HG03469 (cell line): ENCODE data around the gene ZNHIT6.
A peak's percentile ranks its signal among the peaks of the same experiment; 100 is the strongest.
"Not testable (repeated sequence)": the region's sequence is repeated elsewhere in the genome, so short reads cannot be mapped to it uniquely, and the experiment has no call there.

Experiments used
- ATAC-seq: cut with Tn5 transposase; IDR thresholded peaks from one replicate; pipeline ENCODE4 v1.9.1; 2021; ENCODE audit warnings: mild to moderate bottlenecking, moderate library complexity, moderate number of reproducible peaks; ENCODE audit not compliant: unreplicated experiment

The ZNHIT6 gene

DNA sequence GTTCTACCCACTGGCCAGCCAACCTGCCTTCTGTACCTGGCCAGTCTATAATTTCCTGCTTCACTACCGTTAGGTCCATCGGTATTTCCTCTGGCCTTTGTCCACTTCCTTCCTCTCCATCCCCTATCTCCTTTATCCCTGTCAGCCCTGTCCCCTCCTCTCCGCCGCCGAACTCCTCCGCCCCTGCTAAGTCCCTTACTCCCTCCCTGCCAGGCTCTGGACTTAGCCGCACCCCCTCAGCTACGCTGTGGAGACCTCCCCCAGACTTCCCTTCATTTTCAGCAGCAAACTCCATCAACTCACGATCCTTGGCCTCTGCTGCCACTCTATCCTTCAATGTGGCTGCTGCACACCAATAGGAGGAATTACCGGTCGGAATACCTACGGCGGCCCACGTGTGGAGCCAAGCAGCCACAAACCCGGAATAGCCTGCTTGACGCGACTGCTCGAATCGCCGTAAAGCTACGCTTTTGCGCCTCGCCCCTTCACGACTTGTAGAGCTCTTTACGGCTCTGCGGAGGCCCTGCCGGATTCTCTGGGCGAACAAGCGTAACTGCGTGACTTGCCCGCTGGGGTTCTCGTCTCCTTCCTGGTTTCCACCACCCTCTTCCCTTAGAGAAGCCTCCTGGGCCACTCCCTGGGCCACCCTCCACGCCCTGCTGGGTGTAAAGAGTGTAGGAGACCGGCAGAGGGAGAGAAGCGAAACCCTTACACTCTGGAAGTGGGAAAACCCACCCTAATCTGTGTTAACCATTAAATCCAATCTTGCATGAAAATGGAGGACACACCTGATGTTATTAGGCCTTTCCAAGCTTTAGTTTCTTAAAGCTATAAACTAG, at the start of gene ZNHIT6:
TSS of gene ZNHIT6 (minus strand) at position 444 of the 839 bp plus-strand sequence. CDS start at position 295, 149 bp downstream.
- peak; percentile 79 for ATAC-seq

GRCh38 chr1:85756864-85757263, 48.6 kb upstream of the ZNHIT6 start:
- ATAC-seq, result no peak

DNA sequence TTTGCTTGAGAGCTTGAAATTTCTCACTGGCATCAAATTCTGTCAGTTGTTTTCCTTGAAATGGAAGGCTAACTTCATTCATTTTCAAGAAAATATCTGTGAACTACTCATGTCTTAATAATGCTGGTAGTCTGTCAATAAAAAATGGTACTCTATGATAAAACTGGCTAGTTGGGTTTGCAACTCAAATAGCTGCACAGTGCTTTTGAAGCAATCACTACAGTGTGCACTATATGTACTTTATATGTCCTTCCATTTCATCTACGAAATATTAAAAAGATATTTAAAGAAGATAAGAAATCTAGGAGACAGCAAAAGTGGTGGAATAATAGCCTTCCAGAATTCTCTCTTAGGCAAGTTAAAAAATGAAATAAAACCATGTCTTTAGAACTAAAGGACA, 39.9 kb upstream of the ZNHIT6 start:
- no peak for ATAC-seq

DNA sequence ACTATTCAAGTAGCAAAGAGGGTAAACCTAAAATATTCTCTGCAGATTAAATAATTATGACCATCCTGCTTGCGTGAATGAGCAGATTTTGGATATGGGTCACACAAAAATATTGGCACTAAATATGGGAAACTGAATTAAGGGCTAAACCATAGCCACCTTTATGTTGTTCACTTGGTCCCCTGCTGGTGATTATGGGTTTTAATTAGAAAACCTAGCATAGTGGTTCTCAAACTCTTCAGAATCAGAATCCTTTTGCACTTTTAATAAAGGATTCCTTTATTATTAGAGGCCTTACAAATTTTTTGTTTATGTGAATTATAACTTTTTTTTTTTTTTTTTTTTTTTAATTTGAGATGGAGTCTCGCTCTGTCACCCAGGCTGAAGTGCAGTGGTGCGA, 38.5 kb upstream of the ZNHIT6 start:
- ATAC-seq, result no peak

GRCh38 chr1:85743814-85744213, 35.6 kb upstream of the ZNHIT6 start:
- ATAC-seq, result no peak

- ATAC-seq, result no peak
These were observed 26.7 kb upstream of the ZNHIT6 start for GRCh38 chr1:85734931-85735330.

- ATAC-seq, result no peak
These were observed 10.6 kb upstream of the ZNHIT6 start for GRCh38 chr1:85718678-85719340.

DNA sequence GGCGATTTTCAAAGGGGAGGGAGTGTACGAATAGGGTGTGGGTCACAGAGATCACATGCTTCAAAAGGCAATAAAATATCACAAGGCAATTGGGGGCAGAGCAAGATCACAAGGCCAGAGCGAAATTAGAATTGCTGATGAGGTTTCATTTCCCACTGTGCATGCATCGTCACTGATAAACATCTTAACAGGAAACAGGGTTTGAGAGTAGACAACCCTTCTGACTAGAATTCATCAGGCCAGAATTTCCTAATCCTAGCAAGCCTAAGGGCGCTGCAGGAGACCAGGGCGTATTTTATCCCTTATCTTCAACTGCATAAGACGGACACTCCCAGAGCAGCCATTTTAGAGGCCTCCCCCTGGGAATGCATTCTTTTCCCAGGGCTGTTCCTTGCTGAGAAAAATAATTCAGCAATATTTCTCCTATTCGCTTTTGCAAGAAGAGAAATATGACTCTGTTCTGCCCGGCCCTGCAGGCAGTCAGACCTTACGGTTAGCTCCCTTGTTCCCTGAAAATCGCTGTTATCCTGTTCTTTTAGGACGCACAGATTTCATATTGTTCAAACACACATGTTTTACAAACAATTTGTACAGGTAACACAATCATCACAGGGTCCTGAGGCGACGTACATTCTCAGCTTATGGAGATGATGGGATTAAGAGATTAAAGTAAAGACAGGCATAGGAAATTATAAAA, 6.3 kb upstream of the ZNHIT6 start:
- ATAC-seq, result not testable (repeated sequence)

GRCh38 chr1:85708829-85709227, 595 bp upstream of the ZNHIT6 start:
- no peak for ATAC-seq

- peak; percentile 10 for ATAC-seq
These were observed 805 bp downstream of the ZNHIT6 start for GRCh38 chr1:85707267-85707989.

GRCh38 chr1:85705940-85706339, 2.3 kb downstream of the ZNHIT6 start:
- ATAC-seq, result no peak

- ATAC-seq, result no peak
These were observed 7.8 kb downstream of the ZNHIT6 start for GRCh38 chr1:85700422-85700821.

DNA sequence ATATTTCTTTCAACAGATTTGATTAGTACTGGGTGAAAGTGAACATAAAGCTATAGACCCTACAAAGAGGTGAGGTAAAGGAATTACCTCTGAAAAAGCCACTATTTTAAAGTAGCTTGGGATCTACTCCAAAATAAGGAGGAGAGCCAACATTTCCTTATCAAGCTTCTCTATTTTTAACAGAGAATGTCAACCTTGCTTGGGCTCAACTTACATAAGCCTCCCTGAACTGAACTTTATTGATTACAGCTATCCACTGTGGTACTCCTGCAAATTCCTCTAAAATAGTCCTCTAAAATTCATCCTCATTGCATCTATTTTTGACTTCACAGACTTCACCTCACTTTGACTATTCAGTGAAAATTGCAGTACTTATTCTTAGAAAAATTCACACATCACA, 10.3 kb downstream of the ZNHIT6 start:
- no peak for ATAC-seq

DNA sequence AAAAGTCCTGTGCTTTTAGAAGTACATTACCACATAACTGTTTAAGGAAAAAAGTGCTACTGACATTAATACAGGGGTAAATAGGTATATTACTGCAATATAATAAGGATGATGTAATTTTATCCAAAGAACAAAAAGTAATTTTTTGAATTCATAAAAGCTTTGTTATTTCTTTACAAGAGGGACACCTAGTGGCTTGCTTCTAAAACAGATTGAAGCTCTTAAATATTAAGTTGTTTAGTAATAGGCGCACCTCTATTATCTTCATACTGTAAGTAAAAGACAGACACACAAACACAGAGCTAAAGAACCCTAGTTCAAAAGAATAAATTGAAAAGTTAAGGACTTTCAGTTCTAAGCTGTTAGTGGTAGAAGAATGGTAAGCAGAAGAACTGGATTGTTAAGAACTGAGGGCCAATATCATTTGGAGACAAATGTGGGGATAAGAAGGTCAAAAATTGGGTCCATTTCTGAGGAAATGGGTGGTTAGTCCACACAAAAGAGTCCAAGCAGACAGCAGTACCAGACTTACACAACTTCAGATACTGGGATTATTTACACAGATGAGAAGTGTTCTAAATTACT, 15.4 kb downstream of the ZNHIT6 start:
- ATAC-seq, result no peak

DNA sequence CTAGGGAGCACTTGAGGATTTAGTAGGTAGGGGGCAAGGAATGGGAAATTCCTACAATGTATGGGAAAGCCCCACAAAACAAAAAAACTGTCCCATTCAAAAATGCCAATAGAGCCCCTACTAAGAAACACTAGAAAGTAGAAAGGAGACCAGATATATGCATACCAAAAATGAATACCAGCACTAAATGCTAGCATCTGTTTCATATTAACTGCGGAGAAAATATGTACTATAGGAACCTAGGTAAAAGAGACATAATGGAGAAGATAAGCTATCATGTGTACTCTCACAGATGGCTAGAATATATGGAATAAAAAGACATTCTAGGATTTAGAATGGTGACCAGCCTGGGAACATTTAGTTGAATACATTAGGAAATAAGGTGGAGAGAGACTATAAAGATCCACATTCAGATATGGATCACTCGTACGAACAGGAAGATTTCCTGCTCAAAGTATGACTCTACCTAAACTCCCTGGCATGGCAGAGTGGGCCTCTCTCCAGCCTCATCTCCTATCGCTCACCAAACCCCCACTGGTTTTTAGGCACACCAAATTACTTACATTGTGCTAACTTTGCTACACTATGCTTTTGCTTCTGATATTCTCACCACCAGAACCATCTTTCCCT, 18.3 kb downstream of the ZNHIT6 start:
- no peak for ATAC-seq

DNA sequence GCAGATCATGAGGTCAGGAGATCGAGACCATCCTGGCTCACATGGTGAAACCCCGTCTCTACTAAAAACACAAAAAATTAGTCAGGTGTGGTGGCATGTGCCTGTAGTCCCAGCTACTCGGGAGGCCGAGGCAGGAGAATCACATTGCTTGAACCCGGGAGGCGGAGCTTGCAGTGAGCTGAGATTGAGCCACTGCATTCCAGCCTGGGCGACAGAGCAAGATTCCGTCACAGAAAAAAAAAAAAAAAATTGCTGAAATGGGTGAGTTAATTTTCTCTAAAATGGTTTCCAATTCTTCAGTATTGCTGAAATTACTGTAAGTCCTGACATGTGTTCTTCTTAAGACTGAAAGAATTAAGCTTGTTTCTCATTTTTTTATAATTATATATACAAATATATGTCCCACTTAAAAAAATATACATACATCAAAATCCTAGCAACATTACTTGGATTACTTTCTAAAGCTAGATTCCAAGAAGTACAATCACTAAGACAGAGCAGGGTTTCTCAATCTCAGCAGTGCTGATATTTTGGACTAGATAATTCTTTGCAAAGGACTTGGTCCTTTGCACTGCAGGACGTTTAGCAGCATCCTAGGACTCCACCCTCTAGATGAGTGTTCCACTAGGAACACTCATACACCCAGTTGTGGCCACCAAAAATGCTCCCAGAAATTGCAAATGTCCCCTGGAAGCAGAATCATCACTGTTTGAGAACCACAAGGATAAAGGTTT, 24.8 kb downstream of the ZNHIT6 start:
- no peak for ATAC-seq

DNA sequence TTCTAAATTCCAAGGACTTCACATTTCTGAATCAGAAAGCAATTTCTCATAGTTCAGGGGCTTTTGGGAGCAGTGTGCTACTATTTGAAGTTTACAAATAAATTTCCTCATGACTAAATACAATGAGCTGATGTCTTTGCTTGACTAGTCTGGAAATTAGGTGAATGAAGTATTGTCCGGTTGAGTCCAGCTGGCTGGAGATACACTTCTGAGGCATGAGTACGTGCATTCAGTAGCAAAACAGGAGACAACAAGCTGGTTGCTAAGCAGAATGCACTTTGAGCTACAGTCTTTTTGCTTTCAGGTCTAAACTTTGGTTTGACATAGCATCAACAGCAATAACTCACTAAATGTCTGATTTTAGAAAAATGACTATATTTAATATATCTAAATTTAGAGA, 27.1 kb downstream of the ZNHIT6 start:
- no peak for ATAC-seq

- no peak for ATAC-seq
These were observed 30.0 kb downstream of the ZNHIT6 start for GRCh38 chr1:85678193-85678592.

- no peak for ATAC-seq
These were observed 30.6 kb downstream of the ZNHIT6 start for GRCh38 chr1:85677656-85678055.
